NCI-H1105 (cell line): ENCODE data around the gene GNAQ.

Experiments
- DNase-seq: peaks from one replicate; lab custom pipeline; 2025; lab: John Stamatoyannopoulos, UW

Gene GNAQ

DNA sequence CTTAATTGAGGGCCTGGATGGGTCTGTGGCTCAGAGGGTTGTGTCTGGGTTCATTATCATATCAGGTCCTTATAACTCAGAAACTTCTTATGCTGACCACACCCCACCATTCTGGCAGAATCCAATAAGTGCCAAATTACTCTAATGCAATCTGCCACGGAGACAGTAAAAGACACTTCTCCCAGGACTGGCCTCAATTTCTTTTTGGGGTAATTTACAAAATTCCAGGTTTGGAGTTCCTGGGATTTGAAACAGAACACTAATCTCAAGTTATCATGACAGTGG is 187.8 kb downstream of the GNAQ start:
- DNase-seq: no peak

DNA sequence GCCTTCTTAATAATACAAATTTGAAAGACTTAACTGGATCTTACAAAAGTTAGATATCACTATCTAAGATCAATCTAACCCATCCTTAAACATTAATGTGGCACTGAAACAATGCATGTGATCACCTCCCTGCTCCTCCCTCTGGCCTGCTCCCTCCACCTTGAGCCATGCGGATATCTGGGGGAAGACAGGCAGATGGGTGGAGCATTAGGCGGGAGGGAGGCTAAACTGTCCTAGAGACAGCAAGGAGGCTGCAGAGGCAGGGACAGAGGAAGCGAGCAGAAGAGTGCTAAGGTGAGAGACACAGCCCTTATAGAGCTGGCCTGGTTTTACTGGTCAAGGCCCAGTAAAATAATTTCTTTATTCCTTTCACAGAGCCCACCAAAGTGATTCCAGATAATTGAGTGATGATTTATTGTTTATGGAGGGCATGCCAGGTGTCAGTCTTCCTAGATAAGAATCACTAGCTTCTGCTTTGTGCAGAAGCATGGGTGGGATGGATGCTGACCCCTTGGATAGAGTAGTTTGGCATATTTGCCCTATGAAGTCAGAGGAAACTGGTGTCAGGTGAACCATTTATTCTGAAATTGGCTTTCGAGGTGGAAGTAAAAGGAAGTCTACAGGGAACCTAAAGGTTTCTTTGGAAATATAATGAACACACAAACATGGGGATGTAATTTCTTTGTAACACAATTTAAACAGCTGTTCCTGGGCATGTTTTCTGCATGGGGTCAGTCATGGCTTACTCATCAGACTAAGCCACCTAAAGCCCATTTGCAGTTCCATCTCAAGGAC is 188.3 kb downstream of the GNAQ start:
- no peak for DNase-seq

DNA sequence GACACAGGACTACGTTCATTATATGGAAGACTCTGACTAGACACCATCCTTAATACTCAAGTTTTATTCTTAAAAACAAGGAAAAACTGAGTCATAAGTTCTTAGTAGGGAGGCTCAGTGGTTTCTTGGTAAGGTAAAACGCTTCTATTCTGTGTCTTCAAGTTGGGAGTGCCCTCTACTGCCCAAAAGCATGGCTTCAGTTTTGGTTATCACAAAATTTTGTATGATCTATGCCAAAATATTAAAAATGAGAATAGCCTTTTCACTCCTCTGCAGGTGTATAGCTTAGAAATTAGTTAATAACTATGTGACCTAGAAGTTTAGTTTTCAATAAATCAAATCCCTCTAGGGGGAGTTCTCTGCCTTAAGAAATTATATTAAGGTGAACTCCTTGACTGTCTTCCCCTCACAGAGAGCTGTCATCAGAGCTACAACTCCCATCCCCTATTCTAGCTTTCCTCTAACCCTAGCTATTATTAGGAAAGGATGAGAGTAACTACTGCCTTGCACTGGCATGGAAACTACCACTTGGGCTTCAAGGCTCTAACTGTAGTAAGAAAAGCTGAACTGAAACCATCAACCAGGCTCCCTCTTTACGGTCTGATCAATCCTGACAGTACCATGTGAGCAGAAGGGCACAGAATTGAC is 189.7 kb downstream of the GNAQ start:
- no peak for DNase-seq

DNA sequence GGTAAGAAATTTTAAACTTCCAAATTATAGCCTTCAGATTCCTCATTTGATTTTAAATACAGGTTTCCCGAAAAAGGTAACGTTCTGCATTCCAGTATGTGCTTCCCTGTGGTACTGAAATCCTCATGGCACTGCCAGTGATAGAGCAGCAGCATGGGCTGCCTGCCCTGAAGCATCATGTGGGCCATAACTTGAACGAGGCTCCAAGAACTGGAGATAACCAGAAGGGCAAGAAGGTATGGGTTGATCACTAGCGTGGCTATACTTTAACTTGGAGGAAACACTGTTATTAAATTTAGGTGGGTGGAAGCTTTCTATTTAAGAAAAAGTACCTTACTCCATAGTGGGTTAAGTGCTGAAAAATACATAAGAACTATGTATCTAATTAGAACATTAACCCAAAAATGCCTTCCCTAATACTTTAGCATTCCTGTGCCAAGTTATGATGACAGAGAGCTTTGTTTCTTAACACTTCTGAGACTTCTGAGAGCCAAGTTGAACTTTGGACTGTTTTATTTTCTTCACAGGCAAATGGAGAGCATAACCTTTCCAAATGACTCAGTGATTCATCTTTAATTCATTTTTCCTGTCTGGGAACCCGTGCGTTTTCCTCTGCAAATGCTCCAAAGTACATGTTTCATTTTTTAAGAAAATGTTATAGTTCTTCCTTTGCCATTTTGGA is 192.0 kb downstream of the GNAQ start:
- DNase-seq: no peak

DNA sequence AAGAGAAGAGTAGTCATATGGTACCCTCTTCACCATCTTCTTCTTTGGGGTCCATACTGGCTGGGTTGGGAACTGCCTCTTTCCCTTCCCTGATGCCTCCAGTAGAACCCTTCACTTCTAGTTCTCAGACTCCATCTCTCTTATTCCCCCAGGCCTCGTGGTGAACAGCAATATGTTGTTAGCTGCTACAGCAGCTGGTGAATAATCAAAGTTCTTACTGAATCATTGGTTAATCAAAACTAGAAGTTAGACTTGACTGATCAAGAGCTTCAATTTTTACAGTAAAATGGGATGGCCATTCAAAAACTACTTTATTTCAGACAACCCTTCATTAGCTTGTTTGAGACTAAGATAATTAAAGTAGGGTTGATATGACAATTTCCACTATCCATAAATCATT is 192.6 kb downstream of the GNAQ start:
- DNase-seq: no peak

DNA sequence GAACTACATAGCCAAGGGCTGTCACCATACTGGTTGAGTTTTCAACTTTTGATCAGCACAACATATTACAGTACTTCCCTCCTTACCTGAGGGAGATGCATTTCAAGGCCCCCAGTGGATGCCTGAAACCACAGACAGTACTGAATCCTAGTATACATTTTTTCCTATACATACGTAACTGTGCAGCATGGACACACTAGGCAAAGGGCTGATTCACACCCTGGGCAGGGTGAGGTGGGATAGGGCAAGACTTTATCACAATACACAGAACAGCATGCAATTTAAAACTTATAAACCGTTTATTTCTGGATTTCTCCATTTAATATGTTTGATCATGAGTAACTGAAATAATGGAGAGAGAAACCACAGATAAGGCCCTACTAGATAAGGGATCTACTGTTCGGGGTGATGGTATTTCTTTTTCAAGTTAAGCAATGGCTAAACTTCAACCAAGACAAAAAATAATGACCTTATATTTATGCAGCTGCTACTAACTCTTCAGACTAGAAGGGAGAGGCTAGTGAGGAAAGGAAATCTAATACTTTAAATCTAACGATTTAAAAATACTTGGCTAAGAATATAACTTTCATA is 196.6 kb downstream of the GNAQ start:
- DNase-seq: no peak

DNA sequence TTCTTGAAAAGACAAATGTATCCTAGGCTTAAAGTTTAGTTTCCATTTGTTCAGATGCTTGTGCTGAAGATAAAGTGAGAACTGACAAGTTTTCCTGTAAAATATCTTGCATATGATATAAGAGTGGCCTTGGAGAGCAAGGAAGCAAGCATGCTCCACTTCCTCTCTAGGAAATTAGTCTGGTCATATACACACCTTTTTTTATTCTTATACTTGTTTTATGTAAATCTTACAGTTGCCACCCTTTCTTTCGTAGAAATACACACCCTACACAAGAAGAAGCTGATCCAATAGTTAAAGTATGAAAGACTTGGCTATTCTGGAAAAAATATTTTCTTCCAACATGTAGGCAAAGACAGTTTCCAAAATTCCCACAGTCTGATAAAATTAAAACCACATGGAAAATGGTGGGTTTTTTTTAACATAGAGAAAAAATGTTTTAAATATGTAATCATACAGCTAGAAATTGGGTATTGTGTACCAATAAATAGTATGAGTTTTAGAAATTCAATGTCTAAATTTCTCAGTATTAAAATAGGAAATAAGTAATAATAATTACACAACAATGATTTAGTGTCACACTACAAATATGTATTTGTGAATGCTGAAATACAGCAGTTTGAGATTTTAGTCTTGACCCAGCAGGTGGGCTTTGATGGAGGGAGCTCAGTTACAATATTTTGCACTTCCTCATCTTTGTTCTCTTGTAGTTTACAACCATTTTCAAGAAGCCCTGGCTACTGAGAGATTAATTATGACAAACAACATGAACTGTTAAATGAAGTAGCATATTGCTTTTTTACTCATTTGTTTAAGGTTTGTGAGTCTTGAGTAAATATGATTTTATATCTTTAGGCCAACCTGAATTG is 197.8 kb downstream of the GNAQ start:
- no peak for DNase-seq

DNA sequence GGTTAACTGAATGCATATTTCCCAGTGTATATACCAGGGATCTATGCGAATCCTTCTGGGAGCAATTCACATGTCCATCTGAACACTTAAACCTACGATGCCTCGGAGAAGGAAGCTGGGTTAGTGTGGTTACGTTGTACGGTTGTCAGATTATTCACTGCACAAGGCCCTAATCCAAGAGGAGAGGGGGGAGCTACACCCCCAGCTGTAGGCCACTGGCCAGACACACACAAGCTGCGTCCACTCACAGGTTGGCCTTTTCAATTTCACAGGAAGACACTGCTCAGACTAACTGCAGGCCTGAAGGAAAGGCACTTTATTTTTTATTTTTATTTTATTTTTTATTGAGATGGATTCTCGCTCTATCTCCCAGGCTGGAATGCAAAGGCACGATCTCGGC is 199.0 kb downstream of the GNAQ start:
- no peak for DNase-seq

DNA sequence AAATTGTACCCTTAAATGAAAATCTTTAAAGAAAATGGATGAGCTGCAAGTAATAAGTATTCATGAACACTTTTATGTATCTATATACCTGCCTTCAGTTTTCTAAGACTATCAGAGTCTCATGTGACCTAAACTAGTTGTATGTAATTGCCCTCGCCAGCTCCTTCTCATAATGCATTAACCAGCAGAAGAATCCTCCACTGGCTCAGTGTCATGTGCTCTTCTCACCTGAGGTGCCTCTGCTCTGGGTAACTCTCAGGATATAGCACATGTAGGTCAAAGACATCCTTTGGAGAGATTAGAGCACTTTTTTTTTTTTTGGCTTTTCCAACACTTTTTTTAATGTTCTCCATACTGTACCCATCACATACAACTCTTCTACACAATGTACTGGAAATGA is 199.8 kb downstream of the GNAQ start:
- no peak for DNase-seq

DNA sequence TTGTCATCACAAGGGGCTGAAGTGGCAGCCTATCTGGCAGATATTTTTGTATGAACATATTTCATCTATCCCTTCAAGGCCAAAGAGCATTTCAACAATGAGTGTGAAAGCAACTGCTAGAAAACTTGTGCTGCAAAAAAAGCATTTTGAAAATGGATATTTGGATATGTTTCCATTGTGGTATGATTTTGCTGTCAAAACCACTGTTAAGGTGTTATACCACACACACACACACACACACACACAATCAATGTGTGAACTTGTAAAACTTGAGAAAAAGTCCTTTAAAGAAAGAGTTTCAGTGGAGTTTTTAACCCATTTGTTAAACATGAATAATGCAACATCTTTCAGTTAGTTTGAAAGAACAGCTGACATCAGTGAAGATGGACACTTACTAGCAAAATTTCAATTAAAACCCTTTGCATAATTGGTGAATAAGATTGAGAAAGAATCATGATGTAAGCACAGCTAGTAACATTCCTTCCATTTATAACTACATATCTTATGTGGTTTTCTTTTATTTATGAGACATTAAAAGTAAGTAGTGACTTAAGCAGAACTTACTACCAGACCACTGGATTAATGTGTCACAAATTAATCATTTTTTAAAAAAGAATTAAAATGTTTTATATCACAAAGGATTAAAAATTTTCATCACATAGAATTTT is 200.9 kb downstream of the GNAQ start:
- DNase-seq: no peak

DNA sequence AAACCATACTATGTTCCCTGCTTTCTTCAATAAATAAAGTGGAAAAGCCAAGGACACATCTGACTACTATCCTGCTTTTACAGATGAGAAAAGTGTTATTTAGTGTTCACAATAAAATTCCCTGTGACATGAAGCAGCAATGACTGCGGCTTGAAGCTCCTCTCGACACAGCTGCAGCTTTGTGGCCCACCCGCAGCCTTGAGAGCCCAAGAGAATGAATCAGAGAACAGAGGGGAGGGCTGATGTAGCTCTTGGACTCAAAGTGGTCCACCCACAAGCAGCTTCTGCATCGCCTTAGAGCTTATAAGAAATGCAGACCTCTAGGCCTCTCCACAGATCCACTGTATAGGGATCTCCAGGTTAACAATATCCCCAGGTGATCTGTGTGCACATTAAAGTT is 202.2 kb downstream of the GNAQ start:
- no peak for DNase-seq

DNA sequence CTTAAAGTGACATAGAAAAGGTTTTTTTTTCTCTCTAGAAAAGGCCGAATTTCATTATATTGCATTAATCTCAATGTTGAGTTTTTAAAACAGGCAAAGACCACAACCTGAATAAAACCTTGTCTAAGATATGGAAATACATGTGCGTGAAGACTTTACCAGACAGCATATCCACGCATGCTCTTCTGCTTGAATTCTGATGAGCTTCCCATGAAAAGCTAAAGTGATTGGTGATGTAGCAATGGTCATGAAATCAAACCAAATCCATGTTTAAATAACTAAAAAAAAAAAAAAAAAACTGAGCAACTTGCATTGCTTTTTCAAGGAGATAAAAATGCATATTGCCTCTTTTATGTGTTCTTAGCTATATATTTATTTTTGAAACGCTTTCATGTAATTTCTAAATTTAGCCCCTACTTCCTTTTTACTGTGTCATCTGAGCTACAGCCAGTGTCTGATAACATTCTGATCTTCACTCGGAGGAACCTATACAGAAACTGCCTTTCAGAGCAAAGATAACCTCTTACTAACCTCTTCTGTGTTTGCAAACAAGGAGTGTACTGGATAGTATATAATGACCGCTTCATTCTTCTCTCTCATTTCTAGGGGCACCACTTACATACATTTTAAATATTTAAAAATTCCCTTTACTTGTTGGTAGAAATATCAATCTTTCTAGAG is 204.4 kb downstream of the GNAQ start:
- no peak for DNase-seq

DNA sequence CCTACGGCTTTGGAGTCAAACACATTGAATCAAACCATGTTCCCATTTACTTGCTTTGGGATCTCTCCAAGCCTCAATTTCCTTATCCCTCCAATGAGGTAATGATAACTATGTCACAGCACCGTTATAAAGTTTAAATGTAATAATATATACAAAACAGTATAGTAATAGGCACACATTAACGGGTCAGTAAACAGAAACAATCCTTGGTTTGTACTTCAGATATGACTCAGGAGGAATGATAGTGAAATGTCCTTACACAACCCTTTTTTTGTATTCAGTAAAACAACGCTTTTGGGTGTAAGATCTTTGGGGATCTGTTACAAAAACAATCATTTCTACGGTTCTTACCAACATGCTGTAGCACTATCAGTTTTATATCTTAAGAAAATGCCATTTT is 205.0 kb downstream of the GNAQ start:
- DNase-seq: no peak

DNA sequence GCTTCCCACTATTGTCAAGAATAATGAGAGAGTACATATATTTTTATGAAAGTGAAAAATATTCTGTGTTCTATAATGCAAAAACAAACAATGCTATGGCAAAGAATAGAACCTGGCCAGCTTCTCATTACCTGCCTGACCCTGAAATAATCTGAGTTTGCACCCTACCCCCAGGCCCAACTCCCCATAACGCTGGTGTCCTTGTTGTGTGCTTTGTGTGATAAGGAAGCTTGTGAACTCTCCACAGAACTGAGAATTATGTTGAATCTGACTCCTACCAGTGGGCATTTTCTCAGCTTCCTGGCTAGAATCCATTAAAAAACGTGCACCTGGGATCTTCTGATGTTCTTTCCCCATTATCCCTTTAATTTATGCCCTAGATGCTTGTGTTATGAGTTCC is 205.5 kb downstream of the GNAQ start:
- DNase-seq: no peak

DNA sequence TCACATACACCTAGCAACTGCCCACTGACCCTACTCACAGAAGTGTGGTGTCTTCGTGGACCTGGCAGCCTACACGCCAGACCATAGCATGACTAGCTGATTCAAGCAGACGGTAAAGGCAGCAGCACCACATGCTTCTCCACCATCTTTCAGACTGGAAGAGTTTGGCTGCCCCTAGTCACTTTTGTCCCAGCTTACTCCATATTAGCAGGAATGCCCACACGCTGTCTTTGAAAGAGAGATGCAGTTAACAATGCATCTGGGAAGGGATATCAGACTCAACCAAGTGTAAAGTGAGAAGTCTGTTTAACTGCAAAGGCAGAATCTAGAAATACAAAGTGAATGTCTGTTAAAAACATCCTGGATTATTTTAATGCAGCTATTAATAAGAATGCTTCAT is 206.2 kb downstream of the GNAQ start:
- no peak for DNase-seq

DNA sequence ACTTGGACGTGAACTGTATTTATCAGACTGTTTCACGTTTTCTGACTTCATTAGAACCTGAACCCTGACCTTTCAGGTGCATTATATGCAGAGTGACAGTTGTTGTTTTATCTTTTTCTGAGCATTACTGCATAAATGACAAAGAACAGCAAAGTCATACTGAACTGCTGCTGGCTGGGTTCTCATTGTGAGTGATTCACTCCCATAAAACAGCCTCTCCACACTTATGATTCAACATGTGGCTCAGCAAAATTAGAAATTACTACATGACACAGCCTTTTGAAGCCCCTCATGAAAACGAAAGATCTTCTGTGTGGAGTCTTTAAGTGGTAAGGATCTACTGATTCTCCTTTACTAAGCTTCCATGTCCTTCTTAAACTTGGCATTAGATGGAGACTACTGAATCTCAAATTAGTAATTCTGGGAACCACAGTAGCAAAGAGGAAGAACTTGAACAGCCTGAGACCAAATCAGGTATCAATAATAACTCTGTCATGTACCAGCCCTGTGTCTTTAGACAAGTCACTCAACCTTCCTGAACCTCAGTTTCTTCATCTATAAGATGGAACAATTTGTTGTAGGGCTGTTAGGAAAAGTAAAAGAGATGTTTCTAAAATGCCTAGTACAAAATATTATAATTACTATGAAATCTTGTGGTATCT is 211.2 kb downstream of the GNAQ start:
- DNase-seq: no peak

DNA sequence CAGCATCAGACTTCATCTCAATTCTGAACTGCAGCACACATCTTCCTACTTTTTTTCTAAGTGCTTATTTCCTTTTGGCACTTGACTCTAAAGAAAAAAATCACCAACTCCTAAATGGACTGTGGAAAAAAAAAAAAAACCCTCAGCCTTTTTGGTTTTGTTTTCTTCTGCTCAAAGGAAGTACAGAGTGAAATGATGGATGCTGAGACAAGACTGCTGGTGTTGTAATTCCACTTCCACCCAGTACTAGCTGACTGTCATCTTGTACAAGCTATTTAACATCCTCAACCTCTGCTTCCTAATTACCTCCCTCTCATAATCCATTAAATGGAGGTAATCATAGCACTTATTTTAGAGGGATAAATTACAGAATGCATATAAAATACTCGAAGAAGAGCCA is 212.0 kb downstream of the GNAQ start:
- no peak for DNase-seq

DNA sequence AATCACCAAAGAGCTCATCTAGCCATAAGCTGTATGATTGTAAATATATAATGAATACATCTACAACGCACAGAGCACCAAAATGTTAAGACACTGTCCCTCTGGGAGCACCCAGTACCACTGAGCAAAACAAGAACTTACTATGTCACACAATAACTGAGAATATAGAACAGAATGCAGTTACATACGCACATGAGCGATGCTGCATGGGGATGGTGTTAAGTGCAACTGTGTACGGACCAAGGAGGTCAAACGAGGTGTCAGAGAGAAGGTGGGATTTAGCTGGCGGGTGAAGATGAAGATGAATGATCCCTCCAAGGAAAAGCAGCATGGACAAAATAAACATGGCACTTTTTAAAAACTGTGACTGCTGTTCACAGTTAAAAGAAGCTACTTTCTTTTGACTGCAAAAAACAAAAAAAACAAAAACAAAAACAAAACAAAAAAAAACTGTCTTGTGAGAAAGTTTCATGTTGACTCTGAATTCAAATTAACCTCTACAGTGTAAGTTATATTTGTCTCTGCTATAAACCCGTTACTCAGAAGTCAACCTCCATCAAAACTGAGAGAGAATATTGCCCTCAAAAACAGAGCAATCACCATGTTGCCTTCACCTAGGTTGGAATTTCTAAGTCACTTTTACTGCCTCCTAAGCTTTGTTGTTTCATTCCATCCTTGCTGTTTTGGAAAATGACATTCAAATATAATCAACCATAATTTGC is 213.9 kb downstream of the GNAQ start:
- no peak for DNase-seq

DNA sequence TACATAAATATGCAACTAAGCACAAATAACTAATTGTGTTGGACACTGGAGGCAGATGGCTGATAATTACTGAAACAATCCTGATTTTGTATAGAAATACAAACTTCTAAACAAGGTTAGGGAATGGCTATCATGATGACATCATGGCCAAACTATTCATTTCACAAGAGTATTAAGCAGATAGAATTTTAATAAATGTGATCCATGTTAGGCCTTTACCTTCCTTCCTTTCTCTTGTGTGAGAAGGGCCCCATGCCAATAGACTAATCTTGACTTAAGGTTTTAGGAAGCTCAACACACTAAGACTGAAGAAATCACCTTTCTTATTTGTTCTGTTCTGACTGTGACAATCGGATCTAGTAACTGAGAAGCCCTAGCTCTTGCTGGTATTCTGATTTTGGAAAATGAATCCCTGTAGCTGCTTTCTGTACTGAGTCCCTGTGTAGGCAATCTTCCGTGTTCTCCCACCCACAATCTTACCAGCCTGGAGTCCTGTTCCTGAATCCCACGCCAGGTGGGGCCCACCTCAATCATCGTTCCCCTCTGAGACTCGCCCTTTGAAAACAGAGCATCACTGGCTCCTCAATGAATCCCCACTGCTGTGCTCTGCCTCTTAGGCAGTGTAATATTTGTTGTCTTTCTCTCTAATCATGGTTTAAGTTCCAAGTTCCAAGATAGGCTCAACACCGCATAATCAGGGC is 214.8 kb downstream of the GNAQ start:
- DNase-seq: no peak
